ENCODE results near the gene BUB1.

Gene BUB1

GRCh38 chr2:110718990-110719389 is 41.1 kb upstream of the BUB1 start:
- H3K4me3 ChIP-seq (replicated peaks in 1 of 2; ENCODE audit: low read depth in 2 of 2, low read length in 2 of 2), result no peak overlapping the region
- TF ChIP-seq CTCF (IDR thresholded peaks at IDR 0.05; ENCODE audit: low read depth, low read length), result no peak
- DNase-seq (ENCODE audit: low read depth in 2 of 2), result peak; percentile 3 to 16

- no peak overlapping the region for H3K4me3 ChIP-seq (replicated peaks in 1 of 2; ENCODE audit: low read depth in 2 of 2, low read length in 2 of 2)
- DNase-seq (ENCODE audit: low read depth in 2 of 2), result no peak
- TF ChIP-seq CTCF (IDR thresholded peaks at IDR 0.05; ENCODE audit: low read depth, low read length), result no peak
Measured at GRCh38 chr2:110718382-110718781, 40.5 kb upstream of the BUB1 start.

GRCh38 chr2:110717734-110718133 is 39.9 kb upstream of the BUB1 start:
- peak in 1 of 2 donors; percentile 69 for DNase-seq (ENCODE audit: low read depth in 2 of 2)
- no peak for TF ChIP-seq CTCF (IDR thresholded peaks at IDR 0.05; ENCODE audit: low read depth, low read length)
- no peak overlapping the region for H3K4me3 ChIP-seq (replicated peaks in 1 of 2; ENCODE audit: low read depth in 2 of 2, low read length in 2 of 2)

- TF ChIP-seq CTCF (IDR thresholded peaks at IDR 0.05; ENCODE audit: low read depth, low read length), result no peak
- H3K4me3 ChIP-seq (replicated peaks in 1 of 2; ENCODE audit: low read depth in 2 of 2, low read length in 2 of 2), result no peak overlapping the region
- DNase-seq (ENCODE audit: low read depth in 2 of 2), result peak; percentile 74 to 75
Measured at GRCh38 chr2:110716959-110717645, 39.2 kb upstream of the BUB1 start.

GRCh38 chr2:110714452-110715224 is 36.8 kb upstream of the BUB1 start:
- TF ChIP-seq CTCF (IDR thresholded peaks at IDR 0.05; ENCODE audit: low read depth, low read length), result no peak
- DNase-seq (ENCODE audit: low read depth in 2 of 2), result no peak
- H3K4me3 ChIP-seq (replicated peaks in 1 of 2; ENCODE audit: low read depth in 2 of 2, low read length in 2 of 2), result no peak overlapping the region

- TF ChIP-seq CTCF (IDR thresholded peaks at IDR 0.05; ENCODE audit: low read depth, low read length), result no peak
- H3K4me3 ChIP-seq (replicated peaks in 1 of 2; ENCODE audit: low read depth in 2 of 2, low read length in 2 of 2), result no peak overlapping the region
- DNase-seq (ENCODE audit: low read depth in 2 of 2), result no peak
Measured at GRCh38 chr2:110713513-110714362, 35.9 kb upstream of the BUB1 start.
